DOHH2 (cell line): Measurements from ENCODE around the gene CANT1.

ENCODE experiments used
- H3F3A ChIP-seq: fragments of 200-600 bp; sonication (generic), shearing (Covaris generic); 2 replicates; pipeline ENCODE4 v1.6.0; 2016; ENCODE audit warnings: antibody characterized with exemption, mild to moderate bottlenecking; ENCODE audit not compliant: control insufficient read depth, insufficient read depth
- H3K27ac ChIP-seq: fragments of 200-600 bp; sonication (generic); 2 replicates; pipeline ENCODE4 v1.5.1; 2014; ENCODE audit warnings: low read depth, mild to moderate bottlenecking, low read length, moderate library complexity
- H3K27me3 ChIP-seq: fragments of 200-600 bp; sonication (generic); 2 replicates; pipeline ENCODE4 v1.6.1; 2014; ENCODE audit warnings: mild to moderate bottlenecking, low read length, mixed read lengths; ENCODE audit not compliant: control insufficient read depth
- H3K36me3 ChIP-seq: fragments of 200-600 bp; sonication (generic); 2 replicates; pipeline ENCODE4 v1.6.1; 2014; ENCODE audit warnings: mild to moderate bottlenecking, low read length, moderate library complexity, mixed read lengths; ENCODE audit not compliant: control insufficient read depth
- H3K4me1 ChIP-seq: fragments of 200-600 bp; sonication (generic); 2 replicates; pipeline ENCODE4 v1.6.1; 2014; ENCODE audit warnings: mild to moderate bottlenecking, low read length, mixed read lengths; ENCODE audit not compliant: control insufficient read depth
- H3K4me2 ChIP-seq: fragments of 200-600 bp; sonication (generic); 2 replicates; pipeline ENCODE4 v1.6.0; 2014; ENCODE audit warnings: mild to moderate bottlenecking, low read length, moderate library complexity
- H3K4me3 ChIP-seq: fragments of 200-600 bp; sonication (generic); 2 replicates; pipeline ENCODE4 v1.5.1; 2014; ENCODE audit warnings: mild to moderate bottlenecking, low read length, mixed read lengths
- H3K79me2 ChIP-seq: fragments of 200-600 bp; sonication (generic); 2 replicates; pipeline ENCODE4 v1.6.1; 2014; ENCODE audit warnings: mild to moderate bottlenecking, low read length, mixed read lengths; ENCODE audit not compliant: control insufficient read depth
- H3K9me2 ChIP-seq: fragments of 200-600 bp; sonication (generic); replicated peaks from 2 replicates; pipeline ENCODE4 v1.6.1; 2014; ENCODE audit warnings: mild to moderate bottlenecking, low read length, mixed read lengths; ENCODE audit not compliant: control insufficient read depth
- H3K9me3 ChIP-seq: fragments of 200-600 bp; sonication (generic); 2 replicates; pipeline ENCODE4 v1.6.1; 2014; ENCODE audit warnings: antibody characterized with exemption, low read length, mixed read lengths; ENCODE audit not compliant: control insufficient read depth, insufficient read depth
- H4K20me1 ChIP-seq: fragments of 200-600 bp; sonication (generic); 2 replicates; pipeline ENCODE4 v1.6.0; 2014; ENCODE audit warnings: low read depth, mild to moderate bottlenecking, antibody characterized with exemption, low read length, moderate library complexity; ENCODE audit not compliant: control insufficient read depth, insufficient read depth
- CTCF ChIP-seq: fragments of 200-600 bp; sonication (generic); IDR thresholded peaks from one replicate; pipeline ENCODE4 v1.5.1; 2014; ENCODE audit warnings: antibody characterized with exemption, mild to moderate bottlenecking, low read depth, low read length; ENCODE audit not compliant: poor library complexity, severe bottlenecking
- EZH2phosphoT487 ChIP-seq: fragments of 200-600 bp; sonication (generic); IDR thresholded peaks from 2 replicates; pipeline ENCODE4 v1.6.1; 2017; ENCODE audit warnings: borderline replicate concordance, mild to moderate bottlenecking, antibody characterized with exemption, low read length, moderate library complexity, mixed read lengths

The CANT1 gene

GRCh38 chr17:79020631-79021301 lies 11.2 kb upstream of the CANT1 start:
- Histone ChIP-seq H3K4me1 (peaks cover 4% of the 10 kb centered on the region; the same call in 1 of the 2 replicates), H3K4me2 (no peak overlapping the region), H3K36me3 (no peaks in the 10 kb centered on the region), H3F3A (no peaks in the 10 kb centered on the region), H3K9me3 (no peaks in the 10 kb centered on the region), H3K4me3 (no peak overlapping the region), H3K9me2 (no peaks in the 10 kb centered on the region), H3K27me3 (peaks cover 46% of the 10 kb centered on the region), H4K20me1 (no peaks in the 10 kb centered on the region), H3K79me2 (no peaks in the 10 kb centered on the region), H3K27ac (no peak overlapping the region)
- no peak for TF ChIP-seq EZH2phosphoT487
- TF ChIP-seq CTCF = no peak

GRCh38 chr17:79019632-79020584 lies 10.3 kb upstream of the CANT1 start:
- H3K27ac ChIP-seq = no peak overlapping the region
- TF ChIP-seq EZH2phosphoT487 = no peak
- TF ChIP-seq CTCF = peak; percentile 67
- no peaks in the 10 kb centered on the region for H3K9me2 ChIP-seq
- H3K4me3 ChIP-seq = no peak overlapping the region
- no peaks in the 10 kb centered on the region for H3K79me2 ChIP-seq
- peaks cover 4% of the 10 kb centered on the region; the same call in 1 of the 2 replicates for H3K4me1 ChIP-seq
- H3F3A ChIP-seq = no peaks in the 10 kb centered on the region
- peaks cover 38% of the 10 kb centered on the region for H3K27me3 ChIP-seq
- H3K9me3 ChIP-seq = no peaks in the 10 kb centered on the region
- H3K36me3 ChIP-seq = no peaks in the 10 kb centered on the region
- no peaks in the 10 kb centered on the region for H4K20me1 ChIP-seq
- H3K4me2 ChIP-seq = no peak overlapping the region

GRCh38 chr17:79019261-79019631 lies 9.7 kb upstream of the CANT1 start:
- Histone ChIP-seq H3K9me3 (peaks cover 2% of the 10 kb centered on the region; the same call in 1 of the 2 replicates), H3K4me2 (no peak overlapping the region), H3K9me2 (no peaks in the 10 kb centered on the region), H3F3A (no peaks in the 10 kb centered on the region), H3K79me2 (no peaks in the 10 kb centered on the region), H4K20me1 (no peaks in the 10 kb centered on the region), H3K4me1 (peaks cover 2% of the 10 kb centered on the region; the same call in 1 of the 2 replicates), H3K36me3 (no peaks in the 10 kb centered on the region), H3K4me3 (no peak overlapping the region), H3K27ac (no peak overlapping the region), H3K27me3 (peaks cover 32% of the 10 kb centered on the region)
- TF ChIP-seq EZH2phosphoT487 = no peak
- TF ChIP-seq CTCF = no peak
